ENCODE results near the gene OGFOD3.

GRCh38 chr17:82355770-82356427 lies 62.5 kb downstream of the OGFOD3 start:
- TF ChIP-seq CTCF (conservative IDR thresholded peaks at IDR 0.05) (no peak), EZH2 (IDR thresholded peaks at IDR 0.05; ENCODE audit: low read depth) (no peak)

Data from PC-9 (cell line).